ENCODE results near the gene MOGAT3. TPM values are rescaled to one million over a fixed set of nuclear protein-coding genes. Genes with fewer than 3 reads are reported as not detected.

MOGAT3 gene
- total and polyA plus RNA-seq, 2 of the 4 experiments (the other 2 are of a cell fraction), result not detected

- Histone ChIP-seq H2BK20ac (ENCODE audit: low read depth, low read length) (no peak overlapping the region), H2AK9ac (replicated peaks; ENCODE audit: low read depth, low read length, poor library complexity) (no peak overlapping the region), H3K4me2 (ENCODE audit: low read depth, low read length) (no peak overlapping the region), H3K27me3 (ENCODE audit: control insufficient read depth, insufficient read depth, low read length) (no peaks in the 10 kb centered on the region), H3K9me1 (ENCODE audit: insufficient read depth, low read length) (peaks cover 3% of the 10 kb centered on the region), H3K4me1 (ENCODE audit: control insufficient read depth, insufficient read depth, low read length) (peaks cover 7% of the 10 kb centered on the region), H2AK5ac (ENCODE audit: low read depth, low read length) (no peak overlapping the region), H3K79me1 (ENCODE audit: low read depth in 1 of 2, low read length in 2 of 2) (peaks cover 10 to 38% of the 10 kb centered on the region in 2 experiments), H3K36me3 (ENCODE audit: control insufficient read depth, insufficient read depth, low read length) (peaks cover 28% of the 10 kb centered on the region), H3K27ac (ENCODE audit: insufficient read depth, low read length) (no peak overlapping the region), H3K9ac (ENCODE audit: low read depth, low read length) (no peak overlapping the region), H3K4me3 (ENCODE audit: insufficient read depth, low read depth, low read length) (no peak overlapping the region), H3K14ac (replicated peaks; ENCODE audit: low read depth, low read length) (no peak overlapping the region), H2BK5ac (ENCODE audit: low read depth, low read length, poor library complexity, severe bottlenecking) (no peak overlapping the region), H3K4ac (ENCODE audit: low read depth, low read length) (no peak overlapping the region), H3K18ac (ENCODE audit: low read depth, low read length) (no peak overlapping the region), H3K56ac (ENCODE audit: extremely low read depth, insufficient read depth, low read length) (no peak overlapping the region), H2BK120ac (ENCODE audit: low read depth, low read length) (no peak overlapping the region), H4K5ac (ENCODE audit: low read depth, low read length) (no peak overlapping the region), H3K9me3 (ENCODE audit: control insufficient read depth, insufficient read depth, low read length) (no peaks in the 10 kb centered on the region), H2BK15ac (ENCODE audit: low read depth, low read length) (no peak overlapping the region), H3K23ac (ENCODE audit: low read depth, low read length) (no peak overlapping the region), H4K8ac (ENCODE audit: low read depth in 2 of 2, low read length in 2 of 2) (no peak overlapping the region), H4K91ac (ENCODE audit: insufficient read depth, low read depth, low read length) (no peak overlapping the region), H2AFZ (replicated peaks; ENCODE audit: low read length, poor library complexity) (no peak overlapping the region), H4K20me1 (ENCODE audit: insufficient read depth, low read length) (peaks cover 7% of the 10 kb centered on the region; the same call in 1 of the 2 replicates)
- 74% methylated on average over 3 of the region's 14 CpGs; no CpG with 5 or more reads in 1 of the 2 experiments for WGBS, 2 experiments (ENCODE audit: extremely low coverage in 2 of 2, insufficient read length in 1 of 2)
- ATAC-seq (ENCODE audit: low read depth), result no peak
- ChIA-PET POLR2A (ENCODE audit: unreplicated experiment) (interaction anchor here (0.6 kb wide), 1 partner anchor 9 kb away, joined by 5 read pairs; no protein-coding TSS in a partner anchor), CTCF (interaction anchor here (0.6 to 2.8 kb wide), 5 partner anchors 13 to 125 kb away, joined by 3 to 10 read pairs (median 8); no protein-coding TSS in a partner anchor)
- TF ChIP-seq SMC3 (IDR thresholded peaks at IDR 0.05; ENCODE audit: low read depth, low read length) (no peak), RFX5 (IDR thresholded peaks at IDR 0.05; ENCODE audit: low read depth, low read length) (no peak), POLR2A (IDR thresholded peaks at IDR 0.05; ENCODE audit: low read depth, low read length) (no peak), RAD21 (IDR thresholded peaks at IDR 0.05; ENCODE audit: low read length) (no peak), CHD1 (IDR thresholded peaks at IDR 0.05; ENCODE audit: low read depth, low read length) (no peak), CEBPB (IDR thresholded peaks at IDR 0.05; ENCODE audit: low read depth, low read length) (no peak), FOS (IDR thresholded peaks at IDR 0.05; ENCODE audit: low read depth, low read length) (no peak), MAZ (IDR thresholded peaks at IDR 0.05; ENCODE audit: borderline replicate concordance, low read depth, low read length) (no peak), CTCF (conservative IDR thresholded peaks at IDR 0.05; ENCODE audit: low read depth, low read length) (no peak), MXI1 (IDR thresholded peaks at IDR 0.05; ENCODE audit: borderline replicate concordance, low read depth, low read length) (no peak), RCOR1 (IDR thresholded peaks at IDR 0.05; ENCODE audit: insufficient replicate concordance, low read length) (no peak), MAFK (IDR thresholded peaks at IDR 0.05; ENCODE audit: low read depth, low read length) (no peak), BHLHE40 (IDR thresholded peaks at IDR 0.05; ENCODE audit: low read depth, low read length) (no peak)
- TF ChIP-seq, protein P1, sequence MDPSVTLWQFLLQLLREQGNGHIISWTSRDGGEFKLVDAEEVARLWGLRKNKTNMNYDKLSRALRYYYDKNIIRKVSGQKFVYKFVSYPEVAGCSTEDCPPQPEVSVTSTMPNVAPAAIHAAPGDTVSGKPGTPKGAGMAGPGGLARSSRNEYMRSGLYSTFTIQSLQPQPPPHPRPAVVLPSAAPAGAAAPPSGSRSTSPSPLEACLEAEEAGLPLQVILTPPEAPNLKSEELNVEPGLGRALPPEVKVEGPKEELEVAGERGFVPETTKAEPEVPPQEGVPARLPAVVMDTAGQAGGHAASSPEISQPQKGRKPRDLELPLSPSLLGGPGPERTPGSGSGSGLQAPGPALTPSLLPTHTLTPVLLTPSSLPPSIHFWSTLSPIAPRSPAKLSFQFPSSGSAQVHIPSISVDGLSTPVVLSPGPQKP (IDR thresholded peaks at IDR 0.05; ENCODE audit: borderline replicate concordance, low read depth, low read length), result no peak
- in situ Hi-C loops (cut with MboI; ENCODE audit: low sequenced_read_pairs), result no loop called here
- DNase-seq, result no peak
- intact Hi-C loops (cut with micrococcal nuclease), result no loop called here
- no TSS peak for BruUV-seq (replicated peaks)
- dilution Hi-C loops (cut with HindIII; ENCODE audit: low sequenced_read_pairs, unreplicated experiment), result no loop called here
Measured at GRCh38 chr7:101156866-101157589, 43.8 kb downstream of the MOGAT3 start.

Data from IMR-90 (cell line).